DOHH2 (cell line): Measurements from ENCODE around the gene ZBTB16.

Experiments used
- H3F3A ChIP-seq: fragments of 200-600 bp; sonication (generic), shearing (Covaris generic); 2 replicates; pipeline ENCODE4 v1.6.0; 2016; ENCODE audit warnings: antibody characterized with exemption, mild to moderate bottlenecking; ENCODE audit not compliant: control insufficient read depth, insufficient read depth
- H3K27ac ChIP-seq: fragments of 200-600 bp; sonication (generic); 2 replicates; pipeline ENCODE4 v1.5.1; 2014; ENCODE audit warnings: low read depth, mild to moderate bottlenecking, low read length, moderate library complexity
- H3K27me3 ChIP-seq: fragments of 200-600 bp; sonication (generic); 2 replicates; pipeline ENCODE4 v1.6.1; 2014; ENCODE audit warnings: mild to moderate bottlenecking, low read length, mixed read lengths; ENCODE audit not compliant: control insufficient read depth
- H3K36me3 ChIP-seq: fragments of 200-600 bp; sonication (generic); 2 replicates; pipeline ENCODE4 v1.6.1; 2014; ENCODE audit warnings: mild to moderate bottlenecking, low read length, moderate library complexity, mixed read lengths; ENCODE audit not compliant: control insufficient read depth
- H3K4me1 ChIP-seq: fragments of 200-600 bp; sonication (generic); 2 replicates; pipeline ENCODE4 v1.6.1; 2014; ENCODE audit warnings: mild to moderate bottlenecking, low read length, mixed read lengths; ENCODE audit not compliant: control insufficient read depth
- H3K4me2 ChIP-seq: fragments of 200-600 bp; sonication (generic); 2 replicates; pipeline ENCODE4 v1.6.0; 2014; ENCODE audit warnings: mild to moderate bottlenecking, low read length, moderate library complexity
- H3K4me3 ChIP-seq: fragments of 200-600 bp; sonication (generic); 2 replicates; pipeline ENCODE4 v1.5.1; 2014; ENCODE audit warnings: mild to moderate bottlenecking, low read length, mixed read lengths
- H3K79me2 ChIP-seq: fragments of 200-600 bp; sonication (generic); 2 replicates; pipeline ENCODE4 v1.6.1; 2014; ENCODE audit warnings: mild to moderate bottlenecking, low read length, mixed read lengths; ENCODE audit not compliant: control insufficient read depth
- H3K9me2 ChIP-seq: fragments of 200-600 bp; sonication (generic); replicated peaks from 2 replicates; pipeline ENCODE4 v1.6.1; 2014; ENCODE audit warnings: mild to moderate bottlenecking, low read length, mixed read lengths; ENCODE audit not compliant: control insufficient read depth
- H3K9me3 ChIP-seq: fragments of 200-600 bp; sonication (generic); 2 replicates; pipeline ENCODE4 v1.6.1; 2014; ENCODE audit warnings: antibody characterized with exemption, low read length, mixed read lengths; ENCODE audit not compliant: control insufficient read depth, insufficient read depth
- H4K20me1 ChIP-seq: fragments of 200-600 bp; sonication (generic); 2 replicates; pipeline ENCODE4 v1.6.0; 2014; ENCODE audit warnings: low read depth, mild to moderate bottlenecking, antibody characterized with exemption, low read length, moderate library complexity; ENCODE audit not compliant: control insufficient read depth, insufficient read depth
- EZH2phosphoT487 ChIP-seq: fragments of 200-600 bp; sonication (generic); IDR thresholded peaks from 2 replicates; pipeline ENCODE4 v1.6.1; 2017; ENCODE audit warnings: borderline replicate concordance, mild to moderate bottlenecking, antibody characterized with exemption, low read length, moderate library complexity, mixed read lengths
- TF ChIP-seq, protein P1 (sequence below): fragments of 200-600 bp; sonication (generic); IDR thresholded peaks from one replicate; pipeline ENCODE4 v1.5.1; 2014; ENCODE audit warnings: antibody characterized with exemption, mild to moderate bottlenecking, low read depth, low read length; ENCODE audit not compliant: poor library complexity, severe bottlenecking

ZBTB16 gene

DNA sequence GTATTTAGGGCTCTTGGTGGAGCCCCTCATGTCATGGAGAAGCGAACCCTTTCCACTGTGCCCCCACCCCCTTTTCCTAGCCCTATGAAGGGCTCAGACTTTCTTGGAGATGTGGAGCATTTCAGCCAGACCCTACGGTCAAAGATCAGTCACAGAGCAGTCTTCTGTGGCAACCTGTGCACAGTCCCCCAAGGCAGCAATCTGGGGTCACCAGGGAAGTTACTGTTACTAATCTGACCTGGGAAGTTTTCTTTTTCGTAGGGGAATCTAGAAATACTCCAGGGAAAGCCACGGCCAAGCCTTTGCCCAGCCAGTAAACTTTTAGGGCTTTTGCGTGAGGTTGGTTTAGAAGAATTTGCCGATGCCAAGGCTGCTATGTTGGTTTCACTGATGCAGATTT is 50.6 kb downstream of the ZBTB16 start:
- H3K27me3 ChIP-seq, result peaks cover 57% of the 10 kb centered on the region
- no peak overlapping the region for H3K4me2 ChIP-seq
- no peaks in the 10 kb centered on the region for H4K20me1 ChIP-seq
- H3F3A ChIP-seq, result no peaks in the 10 kb centered on the region
- H3K79me2 ChIP-seq, result no peaks in the 10 kb centered on the region
- H3K27ac ChIP-seq, result no peak overlapping the region
- H3K4me3 ChIP-seq, result no peak overlapping the region
- no peaks in the 10 kb centered on the region for H3K36me3 ChIP-seq
- no peaks in the 10 kb centered on the region for H3K9me3 ChIP-seq
- TF ChIP-seq EZH2phosphoT487, result no peak
- TF ChIP-seq, protein P1, sequence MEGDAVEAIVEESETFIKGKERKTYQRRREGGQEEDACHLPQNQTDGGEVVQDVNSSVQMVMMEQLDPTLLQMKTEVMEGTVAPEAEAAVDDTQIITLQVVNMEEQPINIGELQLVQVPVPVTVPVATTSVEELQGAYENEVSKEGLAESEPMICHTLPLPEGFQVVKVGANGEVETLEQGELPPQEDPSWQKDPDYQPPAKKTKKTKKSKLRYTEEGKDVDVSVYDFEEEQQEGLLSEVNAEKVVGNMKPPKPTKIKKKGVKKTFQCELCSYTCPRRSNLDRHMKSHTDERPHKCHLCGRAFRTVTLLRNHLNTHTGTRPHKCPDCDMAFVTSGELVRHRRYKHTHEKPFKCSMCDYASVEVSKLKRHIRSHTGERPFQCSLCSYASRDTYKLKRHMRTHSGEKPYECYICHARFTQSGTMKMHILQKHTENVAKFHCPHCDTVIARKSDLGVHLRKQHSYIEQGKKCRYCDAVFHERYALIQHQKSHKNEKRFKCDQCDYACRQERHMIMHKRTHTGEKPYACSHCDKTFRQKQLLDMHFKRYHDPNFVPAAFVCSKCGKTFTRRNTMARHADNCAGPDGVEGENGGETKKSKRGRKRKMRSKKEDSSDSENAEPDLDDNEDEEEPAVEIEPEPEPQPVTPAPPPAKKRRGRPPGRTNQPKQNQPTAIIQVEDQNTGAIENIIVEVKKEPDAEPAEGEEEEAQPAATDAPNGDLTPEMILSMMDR, result no peak
- no peaks in the 10 kb centered on the region for H3K4me1 ChIP-seq
- no peaks in the 10 kb centered on the region for H3K9me2 ChIP-seq

GRCh38 chr11:114110952-114111947 is 51.7 kb downstream of the ZBTB16 start:
- no peaks in the 10 kb centered on the region for H3K9me3 ChIP-seq
- H3K79me2 ChIP-seq, result no peaks in the 10 kb centered on the region
- H3K4me3 ChIP-seq, result no peak overlapping the region
- H3K27me3 ChIP-seq, result peaks cover 62% of the 10 kb centered on the region
- H3K4me2 ChIP-seq, result no peak overlapping the region
- no peak for TF ChIP-seq EZH2phosphoT487
- TF ChIP-seq, protein P1, result no peak
- no peaks in the 10 kb centered on the region for H3F3A ChIP-seq
- no peaks in the 10 kb centered on the region for H4K20me1 ChIP-seq
- H3K36me3 ChIP-seq, result no peaks in the 10 kb centered on the region
- no peaks in the 10 kb centered on the region for H3K4me1 ChIP-seq
- H3K9me2 ChIP-seq, result no peaks in the 10 kb centered on the region
- H3K27ac ChIP-seq, result no peak overlapping the region

DNA sequence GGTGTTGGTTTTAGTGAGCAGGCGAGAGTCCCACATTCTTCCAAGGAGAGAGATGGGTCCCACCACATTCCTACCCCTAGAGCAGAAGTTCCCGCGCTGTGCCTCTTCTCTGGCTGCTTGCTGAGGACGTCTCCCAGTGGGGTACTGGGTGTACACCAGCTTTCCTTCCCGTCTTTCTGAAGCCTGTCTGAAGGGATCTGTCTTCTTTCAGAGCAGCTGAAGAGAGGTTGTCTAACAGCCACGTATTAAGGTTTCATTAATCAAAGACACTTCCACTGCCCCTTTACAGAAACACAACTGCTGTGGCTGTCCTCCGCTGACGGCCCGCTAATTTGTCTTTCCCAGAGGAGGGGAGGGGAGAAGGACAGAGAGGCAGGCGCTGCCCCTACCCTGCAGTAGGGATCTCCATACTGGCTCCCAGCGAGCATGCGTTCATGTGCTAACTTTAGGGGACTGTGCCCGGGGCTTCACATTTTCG is 56.0 kb downstream of the ZBTB16 start:
- TF ChIP-seq, protein P1, result no peak
- no peak for TF ChIP-seq EZH2phosphoT487
- Histone ChIP-seq H3K27ac (no peak overlapping the region), H3K9me3 (no peaks in the 10 kb centered on the region), H3K4me2 (no peak overlapping the region), H4K20me1 (no peaks in the 10 kb centered on the region), H3F3A (no peaks in the 10 kb centered on the region), H3K36me3 (no peaks in the 10 kb centered on the region), H3K4me3 (no peak overlapping the region), H3K9me2 (no peaks in the 10 kb centered on the region), H3K79me2 (no peaks in the 10 kb centered on the region), H3K27me3 (peaks cover 60% of the 10 kb centered on the region), H3K4me1 (no peaks in the 10 kb centered on the region)
